DND-41 (cell line): Measurements from ENCODE around the gene NRCAM.

Experiments
- ATAC-seq: fragments of 200-7000 bp; cut with Tn5 transposase; 3 replicates; pipeline ENCODE4 v1.9.1; 2021; ENCODE audit warnings: low read depth; ENCODE audit not compliant: insufficient read depth
- DNase-seq: peaks from one replicate; pipeline ENCODE4 v3.0.0-alpha.2; 2020
- H2AFZ ChIP-seq: 2 replicates; pipeline ENCODE4 v1.6.0; 2012; ENCODE audit warnings: low read depth, low read length
- H3K27ac ChIP-seq: 2 replicates; pipeline ENCODE4 v1.5.1; 2012; ENCODE audit warnings: low read length, inconsistent platforms
- H3K27me3 ChIP-seq: fragments of 200-600 bp; sonication (generic); 2 replicates; pipeline ENCODE4 v1.6.0; 2012; ENCODE audit warnings: low read length, mild to moderate bottlenecking, inconsistent platforms; ENCODE audit not compliant: insufficient read depth, poor library complexity
- H3K36me3 ChIP-seq: 2 replicates; pipeline ENCODE4 v1.5.1; 2012; ENCODE audit warnings: low read length, inconsistent platforms; ENCODE audit not compliant: insufficient read depth
- H3K4me1 ChIP-seq: 2 replicates; pipeline ENCODE4 v1.5.1; 2012; ENCODE audit warnings: mild to moderate bottlenecking, low read length; ENCODE audit not compliant: insufficient read depth
- H3K4me2 ChIP-seq: 2 replicates; pipeline ENCODE4 v1.6.0; 2012; ENCODE audit warnings: mild to moderate bottlenecking, moderate library complexity, low read length, inconsistent platforms; ENCODE audit not compliant: insufficient read depth
- H3K4me3 ChIP-seq, 2 experiments: fragments of 200-600 bp in 1 of 2; shearing (Covaris generic) in 1 of 2; 2 replicates each; pipeline ENCODE4 v1.5.1; 2012 to 2016; ENCODE audit warnings: inconsistent platforms in 2 of 2, low read length in 2 of 2, mild to moderate bottlenecking in 2 of 2, low read depth in 1 of 2, moderate library complexity in 1 of 2
- H3K79me2 ChIP-seq: 2 replicates; pipeline ENCODE4 v1.6.0; 2012; ENCODE audit warnings: low read length, inconsistent platforms; ENCODE audit not compliant: insufficient read depth
- H3K9ac ChIP-seq: 2 replicates; pipeline ENCODE4 v1.6.0; 2012; ENCODE audit warnings: low read depth, mild to moderate bottlenecking, inconsistent platforms, low read length, moderate library complexity
- H3K9me3 ChIP-seq: 2 replicates; pipeline ENCODE4 v1.5.1; 2012; ENCODE audit warnings: low read length, moderate library complexity, mild to moderate bottlenecking, inconsistent platforms; ENCODE audit not compliant: insufficient read depth, severe bottlenecking
- H4K20me1 ChIP-seq: 2 replicates; pipeline ENCODE4 v1.6.0; 2012; ENCODE audit warnings: low read length; ENCODE audit not compliant: insufficient read depth
- CTCF ChIP-seq: IDR thresholded peaks from 2 replicates; pipeline ENCODE4 v1.5.1; 2012; ENCODE audit warnings: borderline replicate concordance, low read length, moderate library complexity, mild to moderate bottlenecking; ENCODE audit not compliant: poor library complexity, severe bottlenecking; ENCODE audit errors: extremely low read depth
- EZH2 ChIP-seq: IDR thresholded peaks from 3 replicates; pipeline ENCODE4 v1.6.1; 2012; ENCODE audit warnings: borderline replicate concordance, low read depth, mild to moderate bottlenecking, moderate library complexity, low read length, inconsistent platforms; ENCODE audit not compliant: severe bottlenecking

NRCAM gene

GRCh38 chr7:108331971-108332370, 124.3 kb downstream of the NRCAM start:
- no peak overlapping the region for H3K27ac ChIP-seq
- H3K9ac ChIP-seq = no peak overlapping the region
- no peak overlapping the region for H2AFZ ChIP-seq
- no peak for DNase-seq
- ATAC-seq = no peak
- H3K4me1 ChIP-seq = no peaks in the 10 kb centered on the region
- no peak for TF ChIP-seq EZH2
- TF ChIP-seq CTCF = no peak
- no peaks in the 10 kb centered on the region for H3K36me3 ChIP-seq
- peaks cover 2% of the 10 kb centered on the region for H3K27me3 ChIP-seq
- H4K20me1 ChIP-seq = no peaks in the 10 kb centered on the region
- H3K4me3 ChIP-seq = no peak overlapping the region
- no peaks in the 10 kb centered on the region for H3K9me3 ChIP-seq
- no peak overlapping the region for H3K4me2 ChIP-seq
- no peaks in the 10 kb centered on the region for H3K79me2 ChIP-seq

GRCh38 chr7:108330227-108330626, 126.0 kb downstream of the NRCAM start:
- DNase-seq = no peak
- H3K4me1 ChIP-seq = no peaks in the 10 kb centered on the region
- H3K4me3 ChIP-seq = no peak overlapping the region
- no peaks in the 10 kb centered on the region for H4K20me1 ChIP-seq
- TF ChIP-seq EZH2 (no peak), CTCF (no peak)
- no peak overlapping the region for H3K27ac ChIP-seq
- H3K36me3 ChIP-seq = no peaks in the 10 kb centered on the region
- no peak overlapping the region for H2AFZ ChIP-seq
- no peaks in the 10 kb centered on the region for H3K9me3 ChIP-seq
- no peak overlapping the region for H3K9ac ChIP-seq
- no peak overlapping the region for H3K4me2 ChIP-seq
- H3K79me2 ChIP-seq = no peaks in the 10 kb centered on the region
- no peak for ATAC-seq
- peaks cover 2% of the 10 kb centered on the region for H3K27me3 ChIP-seq

GRCh38 chr7:108329514-108329913, 126.7 kb downstream of the NRCAM start:
- H3K4me3 ChIP-seq = no peak overlapping the region
- TF ChIP-seq EZH2 = no peak
- no peak for TF ChIP-seq CTCF

GRCh38 chr7:108328174-108328651, 128.0 kb downstream of the NRCAM start:
- H3K9me3 ChIP-seq = no peaks in the 10 kb centered on the region
- H3K4me1 ChIP-seq = no peaks in the 10 kb centered on the region
- no peak overlapping the region for H3K9ac ChIP-seq
- no peaks in the 10 kb centered on the region for H3K36me3 ChIP-seq
- peaks cover 2% of the 10 kb centered on the region for H3K27me3 ChIP-seq
- no peak for TF ChIP-seq EZH2
- TF ChIP-seq CTCF = no peak
- no peak overlapping the region for H3K27ac ChIP-seq
- no peak overlapping the region for H3K4me2 ChIP-seq
- no peaks in the 10 kb centered on the region for H4K20me1 ChIP-seq
- no peaks in the 10 kb centered on the region for H3K79me2 ChIP-seq
- no peak overlapping the region for H2AFZ ChIP-seq
- ATAC-seq = no peak
- no peak overlapping the region for H3K4me3 ChIP-seq
- no peak for DNase-seq

More at GRCh38 chr7:108329514-108329913, 126.7 kb downstream of the NRCAM start:
- Histone ChIP-seq H3K4me1 (no peaks in the 10 kb centered on the region), H3K79me2 (no peaks in the 10 kb centered on the region), H3K27ac (no peak overlapping the region), H3K9me3 (no peaks in the 10 kb centered on the region), H3K27me3 (peaks cover 2% of the 10 kb centered on the region), H3K4me2 (no peak overlapping the region), H4K20me1 (no peaks in the 10 kb centered on the region), H3K9ac (no peak overlapping the region), H3K36me3 (no peaks in the 10 kb centered on the region), H2AFZ (no peak overlapping the region)
- DNase-seq (no peak), ATAC-seq (no peak)
